Body of pancreas (tissue), 4 donors: ENCODE data around the gene TBX15.

ENCODE experiments used
- CTCF ChIP-seq, 7 experiments: fragments of 450-650 bp in 4 of 7; fragments of 200-600 bp in 3 of 7; sonication (generic) in 3 of 7; IDR thresholded peaks; one replicate each; pipeline ENCODE4 v1.5.1; 2016 to 2019; ENCODE audit warnings: antibody characterized with exemption in 7 of 7
- POLR2A ChIP-seq, 3 donors: fragments of 450-650 bp; IDR thresholded peaks; one replicate each; pipeline ENCODE4 v1.6.1; 2016; ENCODE audit warnings: antibody characterized with exemption in 3 of 3, mild to moderate bottlenecking in 2 of 3

- TF ChIP-seq CTCF (IDR thresholded peaks at IDR 0.05) (no peak), POLR2A (IDR thresholded peaks at IDR 0.05) (no peak)
Measured at GRCh38 chr1:119034359-119034758, 46.2 kb upstream of the TBX15 start.
